OCI-LY1 (cell line): ENCODE measurements around the gene C1S.

Source experiments
- H2AFZ ChIP-seq: fragments of 200-600 bp; sonication (generic), shearing (Covaris generic); 2 replicates; pipeline ENCODE4 v1.6.0; 2014; ENCODE audit warnings: antibody characterized with exemption, mild to moderate bottlenecking, low read length
- H3F3A ChIP-seq: fragments of 200-600 bp; sonication (generic), shearing (Covaris generic); 2 replicates; pipeline ENCODE4 v1.6.0; 2014; ENCODE audit warnings: mild to moderate bottlenecking, antibody characterized with exemption, low read length, moderate library complexity; ENCODE audit not compliant: insufficient read depth
- H3K27ac ChIP-seq: fragments of 200-600 bp; sonication (generic); 2 replicates; pipeline ENCODE4 v1.5.1; 2014; ENCODE audit warnings: low read length, mixed run types, mild to moderate bottlenecking, low read depth; ENCODE audit not compliant: poor library complexity, severe bottlenecking
- H3K27me3 ChIP-seq: fragments of 200-600 bp; sonication (generic); 2 replicates; pipeline ENCODE4 v1.6.0; 2014; ENCODE audit warnings: antibody characterized with exemption, mild to moderate bottlenecking, low read length, moderate library complexity; ENCODE audit not compliant: insufficient read depth
- H3K36me3 ChIP-seq: fragments of 200-600 bp; sonication (generic); 2 replicates; pipeline ENCODE4 v1.6.1; 2014; ENCODE audit warnings: mild to moderate bottlenecking, antibody characterized with exemption, low read length, moderate library complexity, mixed read lengths; ENCODE audit not compliant: insufficient read depth
- H3K4me1 ChIP-seq: fragments of 200-600 bp; sonication (generic); 2 replicates; pipeline ENCODE4 v1.5.1; 2014; ENCODE audit warnings: mild to moderate bottlenecking, low read length, moderate library complexity; ENCODE audit not compliant: insufficient read depth, severe bottlenecking
- H3K4me2 ChIP-seq: fragments of 200-600 bp; sonication (generic), shearing (Covaris generic); 2 replicates; pipeline ENCODE4 v1.6.1; 2014; ENCODE audit warnings: low read length
- H3K4me3 ChIP-seq: fragments of 200-600 bp; sonication (generic); 2 replicates; pipeline ENCODE4 v1.5.1; 2014; ENCODE audit warnings: low read length, low read depth, mild to moderate bottlenecking, mixed read lengths; ENCODE audit not compliant: poor library complexity, severe bottlenecking
- H3K79me2 ChIP-seq: fragments of 200-600 bp; shearing (Covaris generic); 2 replicates; pipeline ENCODE4 v1.6.1; 2016; ENCODE audit warnings: mixed run types, low read length, mixed read lengths; ENCODE audit not compliant: insufficient read depth
- H3K9ac ChIP-seq: fragments of 200-600 bp; sonication (generic), shearing (Covaris generic); 2 replicates; pipeline ENCODE4 v1.6.1; 2014; ENCODE audit warnings: mild to moderate bottlenecking, low read length, mixed read lengths
- H3K9me2 ChIP-seq: fragments of 200-600 bp; sonication (generic), shearing (Covaris generic); 2 replicates; pipeline ENCODE4 v1.6.1; 2014; ENCODE audit warnings: low read depth, mild to moderate bottlenecking, low read length, mixed read lengths
- H3K9me3 ChIP-seq: fragments of 200-600 bp; shearing (Covaris generic); 2 replicates; pipeline ENCODE4 v1.6.1; 2014; ENCODE audit warnings: low read length, mixed read lengths
- H4K20me1 ChIP-seq: fragments of 200-600 bp; sonication (generic), shearing (Covaris generic); 2 replicates; pipeline ENCODE4 v1.6.0; 2016; ENCODE audit warnings: mild to moderate bottlenecking, low read length; ENCODE audit not compliant: insufficient read depth
- EZH2 ChIP-seq: fragments of 200-600 bp; sonication (generic), shearing (Covaris generic); IDR thresholded peaks from 2 replicates; pipeline ENCODE4 v1.8.0; 2017; ENCODE audit warnings: borderline replicate concordance, mixed run types, mild to moderate bottlenecking, antibody characterized with exemption, low read length, moderate library complexity, mixed read lengths
- TF ChIP-seq, protein P1 (sequence below): fragments of 200-600 bp; sonication (generic), shearing (Covaris generic); IDR thresholded peaks from 2 replicates; pipeline ENCODE4 v1.5.1; 2017; ENCODE audit warnings: mild to moderate bottlenecking, antibody characterized with exemption, low read length, moderate library complexity, mixed read lengths

Gene C1S

DNA sequence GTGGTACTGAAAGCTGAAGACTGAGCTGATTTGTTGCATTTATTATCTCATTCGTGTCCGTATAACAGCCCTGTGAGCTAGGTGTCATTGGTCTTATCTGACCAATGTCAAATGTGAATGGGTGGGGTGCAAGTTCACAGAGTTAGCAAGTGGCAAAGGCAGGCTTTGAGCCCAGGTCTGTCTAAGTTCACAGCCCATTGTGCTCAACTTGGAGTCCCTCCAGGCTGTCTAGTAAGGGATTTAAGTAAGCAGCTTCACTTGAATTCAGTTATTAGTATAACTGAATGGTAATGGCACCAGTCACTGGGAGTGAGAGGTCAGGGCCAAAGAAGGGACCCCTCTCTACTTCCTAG, 8.5 kb downstream of the C1S start:
- no peaks in the 10 kb centered on the region for H3K9me2 ChIP-seq
- H4K20me1 ChIP-seq: no peaks in the 10 kb centered on the region
- H3K4me2 ChIP-seq: no peak overlapping the region
- H3K79me2 ChIP-seq: no peaks in the 10 kb centered on the region
- peaks cover 3% of the 10 kb centered on the region; the same call in 1 of the 2 replicates for H3K27me3 ChIP-seq
- no peaks in the 10 kb centered on the region for H3K9me3 ChIP-seq
- no peak overlapping the region for H2AFZ ChIP-seq
- no peak overlapping the region for H3K27ac ChIP-seq
- H3K4me1 ChIP-seq: no peaks in the 10 kb centered on the region
- H3K9ac ChIP-seq: no peak overlapping the region
- no peak for TF ChIP-seq EZH2
- TF ChIP-seq, protein P1, sequence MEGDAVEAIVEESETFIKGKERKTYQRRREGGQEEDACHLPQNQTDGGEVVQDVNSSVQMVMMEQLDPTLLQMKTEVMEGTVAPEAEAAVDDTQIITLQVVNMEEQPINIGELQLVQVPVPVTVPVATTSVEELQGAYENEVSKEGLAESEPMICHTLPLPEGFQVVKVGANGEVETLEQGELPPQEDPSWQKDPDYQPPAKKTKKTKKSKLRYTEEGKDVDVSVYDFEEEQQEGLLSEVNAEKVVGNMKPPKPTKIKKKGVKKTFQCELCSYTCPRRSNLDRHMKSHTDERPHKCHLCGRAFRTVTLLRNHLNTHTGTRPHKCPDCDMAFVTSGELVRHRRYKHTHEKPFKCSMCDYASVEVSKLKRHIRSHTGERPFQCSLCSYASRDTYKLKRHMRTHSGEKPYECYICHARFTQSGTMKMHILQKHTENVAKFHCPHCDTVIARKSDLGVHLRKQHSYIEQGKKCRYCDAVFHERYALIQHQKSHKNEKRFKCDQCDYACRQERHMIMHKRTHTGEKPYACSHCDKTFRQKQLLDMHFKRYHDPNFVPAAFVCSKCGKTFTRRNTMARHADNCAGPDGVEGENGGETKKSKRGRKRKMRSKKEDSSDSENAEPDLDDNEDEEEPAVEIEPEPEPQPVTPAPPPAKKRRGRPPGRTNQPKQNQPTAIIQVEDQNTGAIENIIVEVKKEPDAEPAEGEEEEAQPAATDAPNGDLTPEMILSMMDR: no peak
- no peaks in the 10 kb centered on the region for H3K36me3 ChIP-seq
- H3K4me3 ChIP-seq: no peak overlapping the region
- no peaks in the 10 kb centered on the region for H3F3A ChIP-seq

DNA sequence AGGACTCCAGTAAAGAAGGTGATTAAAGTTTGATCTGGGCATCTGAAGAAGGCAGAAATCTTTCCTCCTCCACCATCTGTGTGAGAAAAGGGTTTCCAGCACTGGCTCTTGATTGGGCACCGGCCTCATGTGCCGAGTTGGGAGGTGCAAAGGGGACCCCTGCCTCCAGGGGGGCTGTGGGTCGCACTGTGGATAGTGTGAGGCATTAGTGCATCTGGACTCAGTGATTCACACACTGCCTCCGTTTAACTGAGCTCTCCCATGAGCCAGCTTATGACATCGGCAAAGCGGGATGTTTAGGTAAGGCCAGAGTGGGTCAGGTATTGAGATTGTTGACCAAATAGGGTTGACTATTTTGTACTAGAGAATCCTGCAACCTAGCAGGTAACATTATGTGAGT, 8.9 kb downstream of the C1S start:
- no peak overlapping the region for H3K9ac ChIP-seq

DNA sequence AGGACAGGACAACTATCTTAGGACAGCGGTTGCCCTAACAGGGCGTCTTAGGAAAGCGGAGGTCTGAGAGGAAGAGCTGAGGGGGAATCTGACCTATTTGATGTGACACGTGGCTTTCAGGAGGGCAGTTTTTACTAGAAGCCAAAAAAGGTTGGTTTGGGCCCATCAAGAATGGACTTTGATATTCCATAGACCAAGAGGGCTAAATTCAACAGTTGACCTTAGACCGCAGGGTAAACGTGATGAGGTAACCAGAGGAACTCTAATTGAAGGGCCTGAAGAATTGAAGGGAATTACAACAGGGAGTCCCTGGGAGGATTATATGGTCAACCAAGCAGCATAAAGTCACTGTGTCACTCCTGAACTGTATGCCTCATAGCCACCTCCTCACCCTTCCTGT, 11.5 kb downstream of the C1S start:
- H3K27ac ChIP-seq: no peak overlapping the region
- H3K79me2 ChIP-seq: no peaks in the 10 kb centered on the region
- H3K36me3 ChIP-seq: no peaks in the 10 kb centered on the region
- no peak overlapping the region for H3K4me2 ChIP-seq
- H3K4me1 ChIP-seq: no peaks in the 10 kb centered on the region
- no peak overlapping the region for H2AFZ ChIP-seq
- no peaks in the 10 kb centered on the region for H3K9me3 ChIP-seq
- H3K9me2 ChIP-seq: no peaks in the 10 kb centered on the region
- TF ChIP-seq, protein P1: no peak
- TF ChIP-seq EZH2: no peak
- H3K9ac ChIP-seq: no peak overlapping the region
- H3K27me3 ChIP-seq: no peaks in the 10 kb centered on the region; the same call in 1 of the 2 replicates
- H4K20me1 ChIP-seq: no peaks in the 10 kb centered on the region
- H3F3A ChIP-seq: no peaks in the 10 kb centered on the region
- H3K4me3 ChIP-seq: no peak overlapping the region

More for the DNA sequence above, 8.9 kb downstream of the C1S start:
- no peaks in the 10 kb centered on the region for H3K9me3 ChIP-seq
- H3K9me2 ChIP-seq: no peaks in the 10 kb centered on the region
- H3F3A ChIP-seq: no peaks in the 10 kb centered on the region
- H3K4me3 ChIP-seq: no peak overlapping the region
- H3K36me3 ChIP-seq: no peaks in the 10 kb centered on the region
- H3K27ac ChIP-seq: no peak overlapping the region
- no peaks in the 10 kb centered on the region for H3K79me2 ChIP-seq
- H4K20me1 ChIP-seq: no peaks in the 10 kb centered on the region
- H3K4me2 ChIP-seq: no peak overlapping the region
- H3K27me3 ChIP-seq: peaks cover 3% of the 10 kb centered on the region; the same call in 1 of the 2 replicates
- no peak for TF ChIP-seq EZH2
- TF ChIP-seq, protein P1: no peak
- no peaks in the 10 kb centered on the region for H3K4me1 ChIP-seq
- H2AFZ ChIP-seq: no peak overlapping the region
